G401 (cell line): ENCODE data around the gene PASD1. TPM values are rescaled to one million over a fixed set of nuclear protein-coding genes. Genes with fewer than 3 reads are reported as not detected.

Source experiments
- DNase-seq: peaks from one replicate; pipeline ENCODE4 v3.0.0-alpha.2; 2015; ENCODE audit warnings: low spot score
- in situ Hi-C: cut with HindIII; loops from 2 replicates; pipeline ENCODE4 v1.10.0; 2016; ENCODE audit warnings: low sequenced_read_pairs, mixed read lengths
- total RNA-seq: library from RNA; depleted of rRNA; stranded (reverse); fragments of >200 nt; shearing (Covaris generic); gene quantifications from 2 replicates; pipeline ENCODE4 v1.2.3, GENCODE V29; 2014; rRNA removed

Gene PASD1
- total RNA-seq, 1 experiment from 2014 or later = not detected

GRCh38 chrX:151723156-151723760 lies 159.8 kb downstream of the PASD1 start:
- no peak for DNase-seq
- in situ Hi-C loops = no loop called here

- peak; percentile 57 for DNase-seq
- in situ Hi-C loops = no loop called here
Measured at GRCh38 chrX:151724563-151725337, 161.3 kb downstream of the PASD1 start.

GRCh38 chrX:151725338-151725614 lies 161.8 kb downstream of the PASD1 start:
- DNase-seq = peak; percentile 48
- in situ Hi-C loops = no loop called here

Other genes with a start within 250 kb of the PASD1 start
- 60.4 and 86.4 TPM in 2 replicates for gene VMA21, start 166.5 kb upstream of the PASD1 start, total RNA-seq
- gene PRRG3, start 131.8 kb downstream of the PASD1 start, total RNA-seq = not detected in 2 replicates
- not detected in 2 replicates for gene FATE1, start 152.4 kb downstream of the PASD1 start, total RNA-seq
- not detected in 2 replicates for gene CNGA2, start 171.1 kb downstream of the PASD1 start, total RNA-seq